ENCODE results near the gene EEF1G. TPM values are rescaled to one million over a fixed set of nuclear protein-coding genes. Genes with fewer than 3 reads are reported as not detected.

Gene EEF1G
- total and polyA plus RNA-seq, 9 of the 15 experiments (the other 6 are each of a cell fraction or from before 2014, with no cell fraction given): 985 to 2,349 (median 2,035) TPM

DNA sequence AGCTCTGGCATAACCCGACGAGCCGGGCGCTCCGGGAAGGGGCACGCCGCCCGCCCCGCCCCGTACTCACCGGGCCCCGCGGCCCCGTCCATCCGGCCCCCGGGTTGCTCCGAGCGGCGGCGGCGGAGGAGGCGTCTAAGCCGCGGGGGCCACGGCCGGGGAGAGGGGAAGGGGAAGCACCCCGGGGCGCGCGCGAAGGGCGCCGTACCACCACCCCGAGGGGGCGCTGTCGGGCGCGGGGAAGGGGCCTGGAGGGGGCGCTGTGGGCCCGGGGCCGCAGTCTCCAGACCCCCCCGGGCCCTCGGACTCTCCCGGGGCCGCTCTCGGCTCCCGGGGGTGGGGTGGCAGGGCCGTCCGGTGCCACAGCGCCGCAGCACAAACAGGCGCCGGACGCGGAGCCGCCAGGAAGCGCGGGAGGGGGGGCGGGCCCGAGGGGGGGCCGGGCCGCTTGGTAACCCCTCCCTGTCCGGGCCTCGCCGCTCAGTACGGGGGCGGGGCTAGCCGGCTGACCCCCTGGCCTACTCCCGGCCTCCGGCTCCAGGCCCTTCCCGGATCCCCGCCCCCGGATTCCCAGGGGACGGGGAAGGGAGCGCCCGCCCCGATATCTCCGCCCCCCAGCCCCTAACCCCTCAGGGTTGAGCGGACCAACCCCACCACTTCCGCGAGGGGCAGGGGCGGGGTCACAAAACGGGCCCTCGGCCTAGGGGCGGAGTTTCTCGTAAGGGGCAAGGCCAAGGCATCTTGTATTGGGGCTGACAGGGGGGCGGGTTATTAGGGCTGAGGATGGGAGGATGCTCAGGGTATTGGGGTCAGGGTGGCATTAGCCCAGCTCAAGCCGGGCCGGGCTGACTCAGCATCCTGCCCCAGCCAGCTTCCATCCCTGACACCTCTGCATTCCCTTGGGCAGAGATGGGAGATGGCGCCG is 38.9 kb upstream of the EEF1G start, which contains the start of the genes EML3 and ROM1 (continued):
- TF ChIP-seq CXXC5 (CRISPR knock-in tag; IDR thresholded peaks at IDR 0.05) (peak; percentile 77), NFRKB (IDR thresholded peaks at IDR 0.05; ENCODE audit: low read depth) (no peak), ILF3 (IDR thresholded peaks at IDR 0.05; ENCODE audit: borderline replicate concordance) (peak; percentile 86; the same call in 1 of the 2 replicates), FOXK2 (conservative IDR thresholded peaks at IDR 0.05 in 1 of 2, IDR thresholded peaks at IDR 0.05 in 1 of 2; ENCODE audit: low read depth in 2 of 2) (no peak), ZFP30 (CRISPR knock-in tag; IDR thresholded peaks at IDR 0.05; ENCODE audit: borderline replicate concordance) (no peak), ZNF316 (IDR thresholded peaks at IDR 0.05) (peak; percentile 26; the same call in 1 of the 2 replicates), SRF (CRISPR knock-in tag; IDR thresholded peaks at IDR 0.05) (peak in 1 of 2 experiments; percentile 72; a peak in 1 of 4 replicates), PRPF4 (IDR thresholded peaks at IDR 0.05; ENCODE audit: insufficient read depth, low read depth, low read length, poor library complexity, severe bottlenecking) (no peak), HEY1 (CRISPR knock-in tag; IDR thresholded peaks at IDR 0.05; ENCODE audit: borderline replicate concordance) (no peak), TAF1 (IDR thresholded peaks at IDR 0.05; ENCODE audit: control insufficient read depth, extremely low read depth, insufficient read depth, low read length, severe bottlenecking) (peak; percentile 45), ZNF354B (CRISPR knock-in tag; IDR thresholded peaks at IDR 0.05) (no peak)
- TF ChIP-seq, protein P1, sequence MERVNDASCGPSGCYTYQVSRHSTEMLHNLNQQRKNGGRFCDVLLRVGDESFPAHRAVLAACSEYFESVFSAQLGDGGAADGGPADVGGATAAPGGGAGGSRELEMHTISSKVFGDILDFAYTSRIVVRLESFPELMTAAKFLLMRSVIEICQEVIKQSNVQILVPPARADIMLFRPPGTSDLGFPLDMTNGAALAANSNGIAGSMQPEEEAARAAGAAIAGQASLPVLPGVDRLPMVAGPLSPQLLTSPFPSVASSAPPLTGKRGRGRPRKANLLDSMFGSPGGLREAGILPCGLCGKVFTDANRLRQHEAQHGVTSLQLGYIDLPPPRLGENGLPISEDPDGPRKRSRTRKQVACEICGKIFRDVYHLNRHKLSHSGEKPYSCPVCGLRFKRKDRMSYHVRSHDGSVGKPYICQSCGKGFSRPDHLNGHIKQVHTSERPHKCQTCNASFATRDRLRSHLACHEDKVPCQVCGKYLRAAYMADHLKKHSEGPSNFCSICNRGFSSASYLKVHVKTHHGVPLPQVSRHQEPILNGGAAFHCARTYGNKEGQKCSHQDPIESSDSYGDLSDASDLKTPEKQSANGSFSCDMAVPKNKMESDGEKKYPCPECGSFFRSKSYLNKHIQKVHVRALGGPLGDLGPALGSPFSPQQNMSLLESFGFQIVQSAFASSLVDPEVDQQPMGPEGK (CRISPR knock-in tag; IDR thresholded peaks at IDR 0.05; ENCODE audit: borderline replicate concordance): no peak
- TF ChIP-seq, protein P2, sequence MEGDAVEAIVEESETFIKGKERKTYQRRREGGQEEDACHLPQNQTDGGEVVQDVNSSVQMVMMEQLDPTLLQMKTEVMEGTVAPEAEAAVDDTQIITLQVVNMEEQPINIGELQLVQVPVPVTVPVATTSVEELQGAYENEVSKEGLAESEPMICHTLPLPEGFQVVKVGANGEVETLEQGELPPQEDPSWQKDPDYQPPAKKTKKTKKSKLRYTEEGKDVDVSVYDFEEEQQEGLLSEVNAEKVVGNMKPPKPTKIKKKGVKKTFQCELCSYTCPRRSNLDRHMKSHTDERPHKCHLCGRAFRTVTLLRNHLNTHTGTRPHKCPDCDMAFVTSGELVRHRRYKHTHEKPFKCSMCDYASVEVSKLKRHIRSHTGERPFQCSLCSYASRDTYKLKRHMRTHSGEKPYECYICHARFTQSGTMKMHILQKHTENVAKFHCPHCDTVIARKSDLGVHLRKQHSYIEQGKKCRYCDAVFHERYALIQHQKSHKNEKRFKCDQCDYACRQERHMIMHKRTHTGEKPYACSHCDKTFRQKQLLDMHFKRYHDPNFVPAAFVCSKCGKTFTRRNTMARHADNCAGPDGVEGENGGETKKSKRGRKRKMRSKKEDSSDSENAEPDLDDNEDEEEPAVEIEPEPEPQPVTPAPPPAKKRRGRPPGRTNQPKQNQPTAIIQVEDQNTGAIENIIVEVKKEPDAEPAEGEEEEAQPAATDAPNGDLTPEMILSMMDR (IDR thresholded peaks at IDR 0.05 in 2 of 3, conservative IDR thresholded peaks at IDR 0.05 in 1 of 3; ENCODE audit: insufficient read depth in 2 of 3, low read depth in 1 of 3, low read length in 3 of 3): peak; percentile 79 to 100 (median 100)
- TF ChIP-seq, protein P3, sequence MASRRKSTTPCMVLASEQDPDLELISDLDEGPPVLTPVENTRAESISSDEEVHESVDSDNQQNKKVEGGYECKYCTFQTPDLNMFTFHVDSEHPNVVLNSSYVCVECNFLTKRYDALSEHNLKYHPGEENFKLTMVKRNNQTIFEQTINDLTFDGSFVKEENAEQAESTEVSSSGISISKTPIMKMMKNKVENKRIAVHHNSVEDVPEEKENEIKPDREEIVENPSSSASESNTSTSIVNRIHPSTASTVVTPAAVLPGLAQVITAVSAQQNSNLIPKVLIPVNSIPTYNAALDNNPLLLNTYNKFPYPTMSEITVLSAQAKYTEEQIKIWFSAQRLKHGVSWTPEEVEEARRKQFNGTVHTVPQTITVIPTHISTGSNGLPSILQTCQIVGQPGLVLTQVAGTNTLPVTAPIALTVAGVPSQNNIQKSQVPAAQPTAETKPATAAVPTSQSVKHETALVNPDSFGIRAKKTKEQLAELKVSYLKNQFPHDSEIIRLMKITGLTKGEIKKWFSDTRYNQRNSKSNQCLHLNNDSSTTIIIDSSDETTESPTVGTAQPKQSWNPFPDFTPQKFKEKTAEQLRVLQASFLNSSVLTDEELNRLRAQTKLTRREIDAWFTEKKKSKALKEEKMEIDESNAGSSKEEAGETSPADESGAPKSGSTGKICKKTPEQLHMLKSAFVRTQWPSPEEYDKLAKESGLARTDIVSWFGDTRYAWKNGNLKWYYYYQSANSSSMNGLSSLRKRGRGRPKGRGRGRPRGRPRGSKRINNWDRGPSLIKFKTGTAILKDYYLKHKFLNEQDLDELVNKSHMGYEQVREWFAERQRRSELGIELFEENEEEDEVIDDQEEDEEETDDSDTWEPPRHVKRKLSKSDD (conservative IDR thresholded peaks at IDR 0.05; ENCODE audit: low read length): no peak
- TF ChIP-seq, protein P4, sequence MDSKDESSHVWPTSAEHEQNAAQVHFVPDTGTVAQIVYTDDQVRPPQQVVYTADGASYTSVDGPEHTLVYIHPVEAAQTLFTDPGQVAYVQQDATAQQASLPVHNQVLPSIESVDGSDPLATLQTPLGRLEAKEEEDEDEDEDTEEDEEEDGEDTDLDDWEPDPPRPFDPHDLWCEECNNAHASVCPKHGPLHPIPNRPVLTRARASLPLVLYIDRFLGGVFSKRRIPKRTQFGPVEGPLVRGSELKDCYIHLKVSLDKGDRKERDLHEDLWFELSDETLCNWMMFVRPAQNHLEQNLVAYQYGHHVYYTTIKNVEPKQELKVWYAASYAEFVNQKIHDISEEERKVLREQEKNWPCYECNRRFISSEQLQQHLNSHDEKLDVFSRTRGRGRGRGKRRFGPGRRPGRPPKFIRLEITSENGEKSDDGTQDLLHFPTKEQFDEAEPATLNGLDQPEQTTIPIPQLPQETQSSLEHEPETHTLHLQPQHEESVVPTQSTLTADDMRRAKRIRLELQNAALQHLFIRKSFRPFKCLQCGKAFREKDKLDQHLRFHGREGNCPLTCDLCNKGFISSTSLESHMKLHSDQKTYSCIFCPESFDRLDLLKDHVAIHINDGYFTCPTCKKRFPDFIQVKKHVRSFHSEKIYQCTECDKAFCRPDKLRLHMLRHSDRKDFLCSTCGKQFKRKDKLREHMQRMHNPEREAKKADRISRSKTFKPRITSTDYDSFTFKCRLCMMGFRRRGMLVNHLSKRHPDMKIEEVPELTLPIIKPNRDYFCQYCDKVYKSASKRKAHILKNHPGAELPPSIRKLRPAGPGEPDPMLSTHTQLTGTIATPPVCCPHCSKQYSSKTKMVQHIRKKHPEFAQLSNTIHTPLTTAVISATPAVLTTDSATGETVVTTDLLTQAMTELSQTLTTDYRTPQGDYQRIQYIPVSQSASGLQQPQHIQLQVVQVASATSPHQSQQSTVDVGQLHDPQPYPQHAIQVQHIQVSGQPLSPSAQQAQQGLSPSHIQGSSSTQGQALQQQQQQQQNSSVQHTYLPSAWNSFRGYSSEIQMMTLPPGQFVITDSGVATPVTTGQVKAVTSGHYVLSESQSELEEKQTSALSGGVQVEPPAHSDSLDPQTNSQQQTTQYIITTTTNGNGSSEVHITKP (IDR thresholded peaks at IDR 0.05; ENCODE audit: partially characterized antibody): no peak

Data from K562 (cell line).